Activated T-helper 2 cell treated with anti-CD3 and anti-CD28 coated beads, Interferon-gamma antibody, Interleukin-2, Interleukin-4, amounts not matched to agents 10 μg/mL and 5 μg/mL and 100 μg/mL, durations not matched to agents 14 hours and 24 hours and 36 hours (primary cell): Measurements from ENCODE around the gene PGLYRP4. TPM values are rescaled to one million over a fixed set of nuclear protein-coding genes. Genes with fewer than 3 reads are reported as not detected.

Experiments
- DNase-seq: peaks from one replicate; pipeline ENCODE4 v3.0.0; 2021; ENCODE audit warnings: low spot score
- H3K27ac Mint-ChIP-seq: one replicate; pipeline ENCODE4 v1.8.0; 2021; ENCODE audit warnings: mixed read lengths
- H3K27me3 Mint-ChIP-seq: one replicate; pipeline ENCODE4 v1.8.0; 2021; ENCODE audit warnings: low read depth, mixed read lengths
- H3K36me3 Mint-ChIP-seq: one replicate; pipeline ENCODE4 v1.8.0; 2021; ENCODE audit warnings: low read depth, mixed read lengths
- H3K4me1 Mint-ChIP-seq: one replicate; pipeline ENCODE4 v1.8.0; 2021; ENCODE audit warnings: low read depth, mixed read lengths
- H3K4me3 Mint-ChIP-seq: one replicate; pipeline ENCODE4 v1.8.0; 2021; ENCODE audit warnings: low read depth, mild to moderate bottlenecking, moderate library complexity, mixed read lengths
- H3K9me3 Mint-ChIP-seq: one replicate; pipeline ENCODE4 v1.8.0; 2021; ENCODE audit warnings: mixed read lengths
- intact Hi-C: fragments of 100-400 bp; cut with micrococcal nuclease; formaldehyde crosslinking; loops from one replicate; pipeline ENCODE4 v1.15.1; 2023
- total RNA-seq: library from RNA; stranded (reverse); gene quantifications from 2 replicates; pipeline ENCODE4 v1.2.3, GENCODE V29; 2022

PGLYRP4 gene
- total RNA-seq, 1 donor from 2014 or later: not detected

GRCh38 chr1:153368495-153368894 lies 19.9 kb upstream of the PGLYRP4 start:
- Mint-ChIP-seq H3K4me3 (no peak overlapping the region), H3K27ac (no peak overlapping the region), H3K27me3 (peaks cover 4% of the 10 kb centered on the region), H3K9me3 (no peaks in the 10 kb centered on the region), H3K4me1 (no peaks in the 10 kb centered on the region), H3K36me3 (no peaks in the 10 kb centered on the region)
- no peak for DNase-seq
- intact Hi-C loops: no loop called here

GRCh38 chr1:153367090-153367489 lies 18.4 kb upstream of the PGLYRP4 start:
- Mint-ChIP-seq H3K27me3 (peaks cover 4% of the 10 kb centered on the region), H3K4me3 (no peak overlapping the region), H3K27ac (no peak overlapping the region), H3K9me3 (no peaks in the 10 kb centered on the region), H3K36me3 (no peaks in the 10 kb centered on the region), H3K4me1 (no peaks in the 10 kb centered on the region)
- no peak for DNase-seq
- intact Hi-C loops: no loop called here

GRCh38 chr1:153366261-153366660 lies 17.6 kb upstream of the PGLYRP4 start:
- Mint-ChIP-seq H3K4me1 (no peaks in the 10 kb centered on the region), H3K9me3 (no peaks in the 10 kb centered on the region), H3K4me3 (no peak overlapping the region), H3K27ac (no peak overlapping the region), H3K27me3 (no peaks in the 10 kb centered on the region), H3K36me3 (no peaks in the 10 kb centered on the region)
- intact Hi-C loops: no loop called here
- no peak for DNase-seq

- no peaks in the 10 kb centered on the region for H3K4me1 Mint-ChIP-seq
- DNase-seq: no peak
- H3K9me3 Mint-ChIP-seq: no peaks in the 10 kb centered on the region
- H3K27me3 Mint-ChIP-seq: no peaks in the 10 kb centered on the region
- no peak overlapping the region for H3K27ac Mint-ChIP-seq
- no peaks in the 10 kb centered on the region for H3K36me3 Mint-ChIP-seq
- intact Hi-C loops: no loop called here
- H3K4me3 Mint-ChIP-seq: no peak overlapping the region
Measured at GRCh38 chr1:153365696-153366095, 17.1 kb upstream of the PGLYRP4 start.

GRCh38 chr1:153364766-153365666 lies 16.4 kb upstream of the PGLYRP4 start:
- intact Hi-C loops: no loop called here
- Mint-ChIP-seq H3K4me1 (no peaks in the 10 kb centered on the region), H3K4me3 (no peak overlapping the region), H3K36me3 (no peaks in the 10 kb centered on the region), H3K27me3 (no peaks in the 10 kb centered on the region), H3K27ac (no peak overlapping the region), H3K9me3 (no peaks in the 10 kb centered on the region)
- DNase-seq: no peak

GRCh38 chr1:153364156-153364555 lies 15.5 kb upstream of the PGLYRP4 start:
- Mint-ChIP-seq H3K27me3 (no peaks in the 10 kb centered on the region), H3K4me1 (no peaks in the 10 kb centered on the region), H3K9me3 (no peaks in the 10 kb centered on the region), H3K27ac (no peak overlapping the region), H3K4me3 (no peak overlapping the region), H3K36me3 (no peaks in the 10 kb centered on the region)
- DNase-seq: no peak
- intact Hi-C loops: no loop called here

GRCh38 chr1:153363641-153364040 lies 15.0 kb upstream of the PGLYRP4 start:
- DNase-seq: no peak
- no peaks in the 10 kb centered on the region for H3K36me3 Mint-ChIP-seq
- H3K4me3 Mint-ChIP-seq: no peak overlapping the region
- no peaks in the 10 kb centered on the region for H3K4me1 Mint-ChIP-seq
- H3K27me3 Mint-ChIP-seq: no peaks in the 10 kb centered on the region
- no peaks in the 10 kb centered on the region for H3K9me3 Mint-ChIP-seq
- H3K27ac Mint-ChIP-seq: no peak overlapping the region
- intact Hi-C loops: no loop called here

- no peaks in the 10 kb centered on the region for H3K9me3 Mint-ChIP-seq
- no peak overlapping the region for H3K27ac Mint-ChIP-seq
- no peak for DNase-seq
- no peaks in the 10 kb centered on the region for H3K4me1 Mint-ChIP-seq
- H3K36me3 Mint-ChIP-seq: no peaks in the 10 kb centered on the region
- H3K27me3 Mint-ChIP-seq: no peaks in the 10 kb centered on the region
- H3K4me3 Mint-ChIP-seq: no peak overlapping the region
- intact Hi-C loops: no loop called here
Measured at GRCh38 chr1:153362187-153362775, 13.6 kb upstream of the PGLYRP4 start.

GRCh38 chr1:153361480-153362109 lies 13.0 kb upstream of the PGLYRP4 start:
- intact Hi-C loops: no loop called here
- Mint-ChIP-seq H3K27me3 (no peaks in the 10 kb centered on the region), H3K9me3 (no peaks in the 10 kb centered on the region), H3K27ac (no peak overlapping the region), H3K4me1 (no peaks in the 10 kb centered on the region), H3K36me3 (no peaks in the 10 kb centered on the region), H3K4me3 (no peak overlapping the region)
- no peak for DNase-seq

GRCh38 chr1:153360592-153361479 lies 12.2 kb upstream of the PGLYRP4 start:
- H3K4me3 Mint-ChIP-seq: no peak overlapping the region
- DNase-seq: no peak
- H3K9me3 Mint-ChIP-seq: no peaks in the 10 kb centered on the region
- H3K27me3 Mint-ChIP-seq: no peaks in the 10 kb centered on the region
- H3K4me1 Mint-ChIP-seq: no peaks in the 10 kb centered on the region
- no peak overlapping the region for H3K27ac Mint-ChIP-seq
- no peaks in the 10 kb centered on the region for H3K36me3 Mint-ChIP-seq
- intact Hi-C loops: no loop called here

- intact Hi-C loops: no loop called here
- DNase-seq: no peak
- Mint-ChIP-seq H3K27me3 (no peaks in the 10 kb centered on the region), H3K27ac (no peak overlapping the region), H3K9me3 (no peaks in the 10 kb centered on the region), H3K4me1 (no peaks in the 10 kb centered on the region), H3K36me3 (no peaks in the 10 kb centered on the region), H3K4me3 (no peak overlapping the region)
Measured at GRCh38 chr1:153360190-153360589, 11.5 kb upstream of the PGLYRP4 start.

GRCh38 chr1:153359241-153359640 lies 10.6 kb upstream of the PGLYRP4 start:
- Mint-ChIP-seq H3K4me3 (no peak overlapping the region), H3K9me3 (no peaks in the 10 kb centered on the region), H3K27ac (no peak overlapping the region), H3K4me1 (no peaks in the 10 kb centered on the region), H3K36me3 (no peaks in the 10 kb centered on the region), H3K27me3 (no peaks in the 10 kb centered on the region)
- intact Hi-C loops: loop anchor here (10.0 kb wide), 1 partner anchor 46 kb away; no protein-coding TSS in a partner anchor
- DNase-seq: no peak
